H1 (cell line): Measurements from ENCODE around the gene CD248. TPM values are rescaled to one million over a fixed set of nuclear protein-coding genes. Genes with fewer than 3 reads are reported as not detected.

Experiments used
- CTCF ChIA-PET: fragments of 300-600 bp; sonication (Branson Sonifier 250); formaldehyde crosslinking; loops from one replicate; lab custom pipeline; 2021; ENCODE audit not compliant: partially characterized antibody; lab: Charles Lee
- POLR2A ChIA-PET: fragments of 300-600 bp; sonication (Branson Sonifier 250); formaldehyde crosslinking; loops from one replicate; lab custom pipeline; 2021; ENCODE audit warnings: inconsistent platforms; ENCODE audit not compliant: partially characterized antibody; lab: Charles Lee
- DNase-seq, 2 experiments: peaks; one replicate each; pipeline versions ENCODE4 v3.0.0 to v3.0.0-alpha.2; 2010 to 2022; ENCODE audit warnings: low spot score in 2 of 2, low read depth in 1 of 2, mixed read lengths in 1 of 2
- FAIRE-seq: peaks from 2 replicates; lab custom pipeline; 2011; peaks lifted over from hg19 to GRCh38; lab: Jason Lieb, UNC
- H2AFZ ChIP-seq: 2 replicates; pipeline ENCODE4 v1.8.1; 2012; ENCODE audit warnings: low read length, inconsistent platforms
- H2AK5ac ChIP-seq: 2 replicates; pipeline ENCODE4 v1.6.1; 2013; ENCODE audit warnings: low read depth, low read length
- H2BK120ac ChIP-seq: replicated peaks from 2 replicates; pipeline ENCODE3; 2013; ENCODE audit warnings: low read depth, low read length, inconsistent platforms
- H2BK12ac ChIP-seq: 2 replicates; pipeline ENCODE4 v1.6.1; 2013; ENCODE audit warnings: low read depth, low read length
- H2BK15ac ChIP-seq: 2 replicates; pipeline ENCODE4 v1.6.1; 2013; ENCODE audit warnings: low read length
- H2BK20ac ChIP-seq: 2 replicates; pipeline ENCODE4 v1.6.1; 2013; ENCODE audit warnings: low read length
- H2BK5ac ChIP-seq: 2 replicates; pipeline ENCODE4 v1.6.1; 2013; ENCODE audit warnings: low read depth, low read length
- H3K14ac ChIP-seq: 2 replicates; pipeline ENCODE4 v1.6.1; 2013; ENCODE audit warnings: inconsistent platforms; ENCODE audit not compliant: insufficient read length
- H3K18ac ChIP-seq: 2 replicates; pipeline ENCODE4 v1.6.1; 2013; ENCODE audit warnings: low read length; ENCODE audit errors: extremely low read depth
- H3K23ac ChIP-seq: 2 replicates; pipeline ENCODE4 v1.6.1; 2013; ENCODE audit warnings: inconsistent platforms; ENCODE audit not compliant: insufficient read length
- H3K23me2 ChIP-seq: 2 replicates; pipeline ENCODE4 v1.6.1; 2013; ENCODE audit warnings: low read depth, low read length
- H3K27ac ChIP-seq: 2 replicates; pipeline ENCODE4 v1.6.1; 2011; ENCODE audit warnings: low read depth, low read length, inconsistent platforms
- H3K27me3 ChIP-seq, 4 experiments: replicated peaks in 1 of 4; 1 replicate in 1 of 4; 2 replicates in 3 of 4; pipeline versions ENCODE4 v1.6.1 to v1.8.1; 2011 to 2013; ENCODE audit warnings: low read length in 3 of 4, mild to moderate bottlenecking in 3 of 4, inconsistent platforms in 2 of 4, mixed read lengths in 2 of 4, moderate library complexity in 1 of 4; ENCODE audit not compliant: control insufficient read depth in 3 of 4, insufficient read depth in 3 of 4; ENCODE audit errors: extremely low read depth in 1 of 4
- H3K36me3 ChIP-seq, 4 experiments: 2 replicates each; pipeline versions ENCODE4 v1.6.1 to v1.8.1; 2011 to 2013; ENCODE audit warnings: mild to moderate bottlenecking in 4 of 4, low read length in 3 of 4, moderate library complexity in 2 of 4, control low read depth in 1 of 4, inconsistent platforms in 1 of 4; ENCODE audit not compliant: insufficient read depth in 4 of 4, control insufficient read depth in 2 of 4
- H3K4ac ChIP-seq: replicated peaks from 2 replicates; pipeline ENCODE3; 2013; ENCODE audit warnings: low read length, low read depth, mixed read lengths, inconsistent platforms; ENCODE audit not compliant: insufficient read length
- H3K4me1 ChIP-seq, 4 experiments: replicated peaks in 1 of 4; 1 replicate in 1 of 4; 2 replicates in 3 of 4; pipeline versions ENCODE4 v1.6.1 to v1.8.1; 2011 to 2013; ENCODE audit warnings: low read length in 3 of 4, inconsistent platforms in 2 of 4, mixed read lengths in 1 of 4; ENCODE audit not compliant: insufficient read depth in 4 of 4, control insufficient read depth in 3 of 4
- H3K4me2 ChIP-seq, 2 experiments: 2 replicates each; pipeline versions ENCODE4 v1.6.1 to v1.8.1; 2011 to 2013; ENCODE audit warnings: low read depth in 2 of 2, low read length in 2 of 2, control low read depth in 1 of 2, inconsistent platforms in 1 of 2, mild to moderate bottlenecking in 1 of 2; ENCODE audit not compliant: insufficient read depth in 1 of 2
- H3K4me3 ChIP-seq, 4 experiments: fragments of 200-600, 300-600 bp in 1 of 4; sonication (generic), shearing (Covaris generic), sonication (Bioruptor Twin) in 1 of 4; 2 replicates each; pipeline versions ENCODE4 v1.5.1 to v1.8.1; 2011 to 2016; ENCODE audit warnings: low read length in 4 of 4, low read depth in 3 of 4, control low read depth in 2 of 4, inconsistent platforms in 2 of 4, mild to moderate bottlenecking in 2 of 4, mixed read lengths in 1 of 4, moderate library complexity in 1 of 4; ENCODE audit not compliant: insufficient read depth in 2 of 4; ENCODE audit errors: extremely low read depth in 1 of 4
- H3K56ac ChIP-seq: replicated peaks from 2 replicates; pipeline ENCODE3; 2013; ENCODE audit warnings: low read depth, mild to moderate bottlenecking, mixed read lengths, low read length, inconsistent platforms; ENCODE audit not compliant: insufficient read length
- H3K79me1 ChIP-seq: 2 replicates; pipeline ENCODE4 v1.6.1; 2013; ENCODE audit warnings: low read depth, low read length, control low read depth
- H3K79me2 ChIP-seq, 2 experiments: 2 replicates each; pipeline versions ENCODE4 v1.6.1 to v1.8.1; 2012 to 2013; ENCODE audit warnings: low read length in 2 of 2, mild to moderate bottlenecking in 2 of 2, inconsistent platforms in 1 of 2; ENCODE audit not compliant: insufficient read depth in 2 of 2, control insufficient read depth in 1 of 2
- H3K9ac ChIP-seq, 4 experiments: replicated peaks in 1 of 4; 1 replicate in 1 of 4; 2 replicates in 3 of 4; pipeline versions ENCODE4 v1.6.1 to v1.8.1; 2011 to 2013; ENCODE audit warnings: low read depth in 3 of 4, low read length in 3 of 4, control low read depth in 2 of 4, mild to moderate bottlenecking in 2 of 4, moderate library complexity in 2 of 4, inconsistent platforms in 1 of 4; ENCODE audit errors: extremely low read depth in 1 of 4
- H3K9me3 ChIP-seq, 2 experiments: 2 replicates each; pipeline versions ENCODE4 v1.6.1 to v1.8.1; 2012 to 2013; ENCODE audit warnings: mild to moderate bottlenecking in 2 of 2, moderate library complexity in 2 of 2, control low read depth in 1 of 2, inconsistent platforms in 1 of 2, low read depth in 1 of 2, low read length in 1 of 2, mixed read lengths in 1 of 2; ENCODE audit not compliant: insufficient read depth in 2 of 2
- H4K20me1 ChIP-seq, 2 experiments: replicated peaks in 1 of 2; 2 replicates each; pipeline versions ENCODE3 to v1.8.1; 2011 to 2013; ENCODE audit warnings: inconsistent platforms in 2 of 2, low read length in 2 of 2, mild to moderate bottlenecking in 1 of 2; ENCODE audit not compliant: insufficient read depth in 2 of 2, control insufficient read depth in 1 of 2
- H4K5ac ChIP-seq: 2 replicates; pipeline ENCODE4 v1.6.1; 2013; ENCODE audit warnings: low read length, low read depth, mixed read lengths, inconsistent platforms; ENCODE audit not compliant: insufficient read length
- H4K8ac ChIP-seq: 2 replicates; pipeline ENCODE4 v1.8.0; 2013; ENCODE audit warnings: mild to moderate bottlenecking, moderate library complexity, low read length, inconsistent platforms; ENCODE audit not compliant: insufficient read depth; ENCODE audit errors: extremely low read depth
- H4K91ac ChIP-seq: replicated peaks from 2 replicates; pipeline ENCODE3; 2013; ENCODE audit warnings: low read length, mixed read lengths, inconsistent platforms; ENCODE audit not compliant: insufficient read length
- CHD2 ChIP-seq: IDR thresholded peaks from 2 replicates; pipeline ENCODE4 v1.6.1; 2012; ENCODE audit warnings: low read length, improper control_type of control experiment
- EP300 ChIP-seq, 2 experiments: IDR thresholded peaks; 1 replicate in 1 of 2; 2 replicates in 1 of 2; pipeline ENCODE4 v1.6.1; 2011 to 2012; ENCODE audit warnings: low read depth in 2 of 2, low read length in 2 of 2, mild to moderate bottlenecking in 2 of 2, borderline replicate concordance in 1 of 2, inconsistent platforms in 1 of 2, moderate library complexity in 1 of 2
- POLR2A ChIP-seq, 2 experiments: IDR thresholded peaks; 1 replicate in 1 of 2; 2 replicates in 1 of 2; pipeline ENCODE4 v1.6.1; 2011; ENCODE audit warnings: low read depth in 2 of 2, low read length in 2 of 2, mild to moderate bottlenecking in 2 of 2; ENCODE audit errors: control extremely low read depth in 1 of 2
- POLR2AphosphoS5 ChIP-seq: IDR thresholded peaks from 2 replicates; pipeline ENCODE4 v1.6.1; 2011; ENCODE audit warnings: low read depth, low read length
- RNF2 ChIP-seq: fragments of 200-900, 300-1000 bp; sonication (generic); IDR thresholded peaks from 2 replicates; pipeline ENCODE4 v1.7.1; 2016; ENCODE audit warnings: borderline replicate concordance, low read depth, mild to moderate bottlenecking, antibody characterized with exemption, low read length; ENCODE audit not compliant: poor library complexity, severe bottlenecking; ENCODE audit errors: missing control alignments
- SAP30 ChIP-seq: fragments of 300-600 bp; sonication (generic); IDR thresholded peaks from 2 replicates; pipeline ENCODE4 v1.7.1; 2012; ENCODE audit warnings: low read length, moderate library complexity, mild to moderate bottlenecking, inconsistent platforms; ENCODE audit not compliant: insufficient read depth, insufficient replicate concordance
- SIRT6 ChIP-seq: IDR thresholded peaks from one replicate; pipeline ENCODE4 v1.7.1; 2012; ENCODE audit warnings: low read length, inconsistent platforms
- SP1 ChIP-seq: IDR thresholded peaks from 2 replicates; pipeline ENCODE4 v1.6.1; 2011; ENCODE audit warnings: low read depth, low read length
- SP4 ChIP-seq: IDR thresholded peaks from 2 replicates; pipeline ENCODE4 v1.6.1; 2012; ENCODE audit warnings: low read length, inconsistent platforms
- TAF1 ChIP-seq: IDR thresholded peaks from 2 replicates; pipeline ENCODE4 v1.6.1; 2011; ENCODE audit warnings: mild to moderate bottlenecking, low read depth, low read length
- WGBS, 2 experiments: shearing (Covaris generic) in 1 of 2; methylation state at CpG; one replicate each; pipeline versions ENCODE4 v1.1.6 to v1.1.7; 2013 to 2015; ENCODE audit warnings: low lambda C conversion rate in 2 of 2, mixed read lengths in 2 of 2, inconsistent platforms in 1 of 2, low coverage in 1 of 2, missing lambda C conversion rate in 1 of 2; ENCODE audit not compliant: insufficient replicate concordance in 2 of 2, insufficient coverage in 1 of 2, insufficient read length in 1 of 2; ENCODE audit errors: extremely low coverage in 1 of 2, missing lambda C conversion rate in 1 of 2; 5-methylcytosine and 5-hydroxymethylcytosine counted together
- polyA plus RNA-seq, 7 experiments: library from polyadenylated mRNA; depleted of rRNA in 3 of 7; stranded (reverse) in 5 of 7; unstranded in 2 of 7; fragments of >200 nt in 5 of 7; fragments of 200-250 nt in 2 of 7; gene quantifications; 1 replicate in 5 of 7; 2 replicates in 1 of 7; 4 replicates in 1 of 7; pipeline versions ENCODE4 v1.2.1 to v1.2.3, GENCODE V29; 2011 to 2013; ENCODE audit warnings: missing spikeins in 2 of 7, mixed read lengths in 2 of 7
- total RNA-seq: library from RNA; stranded (reverse); fragmentation: NEBNext Ultra II Directional; extraction: Animal tissue kit (Norgen Biotek cat#: 25700); gene quantifications from 2 replicates; pipeline ENCODE4 v1.2.1, GENCODE V29; 2021

The CD248 gene
- total and polyA plus RNA-seq, 2 of the 8 experiments (the other 6 are each of a cell fraction or from before 2014, with no cell fraction given), result 2.7 to 3.9 TPM

DNA sequence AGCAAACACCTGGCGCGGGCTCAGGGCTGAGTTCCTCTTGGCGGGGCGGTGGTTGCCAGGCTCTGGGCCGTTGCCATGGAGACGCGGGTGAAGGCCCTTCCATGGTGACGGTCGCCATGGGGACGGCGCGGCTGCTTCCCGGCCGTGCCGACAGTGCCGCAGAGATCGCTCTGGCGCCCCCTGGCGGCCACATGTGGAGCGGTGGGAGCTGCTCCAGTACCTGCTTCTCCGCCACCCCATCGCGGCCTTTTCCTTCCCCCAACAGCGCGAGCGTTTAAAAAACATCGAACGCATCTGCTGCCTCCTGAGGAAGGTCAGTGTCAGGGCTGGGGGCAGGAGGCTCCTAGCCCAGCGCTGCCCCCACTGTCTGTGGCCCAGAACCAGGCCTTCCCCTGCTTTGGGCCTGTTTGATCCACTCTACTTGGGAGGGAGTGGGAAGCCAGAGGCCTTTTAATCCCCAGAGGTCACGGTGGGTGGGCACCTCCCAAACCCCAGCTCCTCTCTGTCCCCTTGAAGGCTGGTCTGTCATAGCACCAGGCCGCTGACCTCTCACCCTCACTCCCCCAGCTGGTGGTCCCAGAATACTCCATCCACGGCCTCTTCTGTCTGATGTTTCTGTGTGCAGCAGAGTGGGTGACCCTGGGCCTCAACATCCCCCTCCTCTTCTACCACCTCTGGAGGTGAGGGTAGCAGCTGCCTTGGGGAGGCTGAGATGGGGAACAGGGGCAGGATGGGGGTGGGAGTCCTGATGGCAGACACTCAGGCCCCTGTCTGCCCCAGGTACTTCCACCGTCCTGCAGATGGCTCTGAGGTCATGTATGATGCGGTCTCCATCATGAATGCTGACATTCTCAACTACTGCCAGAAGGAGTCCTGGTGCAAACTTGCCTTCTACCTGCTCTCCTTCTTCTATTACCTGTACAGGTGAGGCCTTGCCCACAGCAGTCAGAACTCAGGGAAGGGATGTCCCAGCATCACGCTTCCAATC, 34.1 kb downstream of the CD248 start:
- CTCF ChIA-PET, result interaction anchor here (0.6 to 5.2 kb wide), 26 partner anchors 8 to 1434 kb away, joined by 3 to 48 read pairs (median 4); partner anchors contain the start of genes RAB1B, RIN1 and TMEM151A
- no peak overlapping the region for H3K9ac ChIP-seq
- H2AFZ ChIP-seq, result no peak overlapping the region
- TF ChIP-seq RNF2 (no peak), SP4 (no peak), TAF1 (no peak), SP1 (no peak), POLR2A (IDR thresholded peaks at IDR 0.05; ENCODE audit: control extremely low read depth in 1 of 2, low read depth in 2 of 2, low read length in 2 of 2) (0 out of 3 replicates have a peak, but pooled peaks of 1 of the 2 experiments have one; percentile 28), POLR2AphosphoS5 (no peak; the same call in none of the 2 replicates), SIRT6 (no peak), SAP30 (no peak), CHD2 (peak; percentile 63; the same call in 1 of the 2 replicates), EP300 (IDR thresholded peaks at IDR 0.05; ENCODE audit: borderline replicate concordance in 1 of 2, low read depth in 2 of 2, low read length in 2 of 2) (peak in 1 of 2 experiments; percentile 23; a peak in 2 of 3 replicates)

More for the DNA sequence above, 34.1 kb downstream of the CD248 start:
- H3K4ac ChIP-seq, result no peak overlapping the region
- H4K91ac ChIP-seq, result no peak overlapping the region
- no peak overlapping the region for H3K18ac ChIP-seq
- H4K5ac ChIP-seq, result no peak overlapping the region
- H3K79me1 ChIP-seq, result peaks cover 5% of the 10 kb centered on the region
- peaks cover 0 to 2% (median 0%) of the 10 kb centered on the region in 4 experiments; a peak in 1 of 8 replicates for H3K36me3 ChIP-seq
- H2AK5ac ChIP-seq, result no peak overlapping the region
- no peak overlapping the region for H2BK12ac ChIP-seq
- peaks cover 0 to 1% of the 10 kb centered on the region in 2 experiments; a peak in 1 of 4 replicates for H3K79me2 ChIP-seq
- no peak overlapping the region for H3K56ac ChIP-seq
- peaks cover 0 to 16% (median 13%) of the 10 kb centered on the region in 4 experiments; a peak in 5 of 7 replicates for H3K4me1 ChIP-seq
- no peak overlapping the region for H2BK20ac ChIP-seq
- DNase-seq (peak; percentile 93 to 100), FAIRE-seq (peak; percentile 71)
- WGBS, 2 experiments, result 26% methylated on average over 28 of the region's 35 CpGs; no CpG with 5 or more reads in 1 of the 2 experiments
- no peak overlapping the region; a peak in 2 of 8 replicates for H3K4me3 ChIP-seq
- H2BK120ac ChIP-seq, result no peak overlapping the region
- H3K9me3 ChIP-seq, result no peaks in the 10 kb centered on the region
- no peak overlapping the region for H2BK15ac ChIP-seq
- H3K4me2 ChIP-seq, result peak overlapping the region in 1 of 2 experiments; percentile 47; a peak in 1 of 4 replicates
- no peak overlapping the region for H3K14ac ChIP-seq
- H4K20me1 ChIP-seq, result peaks cover 9 to 26% of the 10 kb centered on the region in 2 experiments
- peaks cover 1% of the 10 kb centered on the region; the same call in 1 of the 2 replicates for H3K23me2 ChIP-seq
- H3K27me3 ChIP-seq, result peaks cover 0 to 4% (median under 1%) of the 10 kb centered on the region in 4 experiments; a peak in 2 of 7 replicates
- H4K8ac ChIP-seq, result no peak overlapping the region
- no peak overlapping the region for H3K23ac ChIP-seq
- POLR2A ChIA-PET, result interaction anchor here (0.7 to 7.9 kb wide), 13 partner anchors 9 to 81 kb away, joined by 3 to 125 read pairs (median 4); partner anchors contain the start of genes B4GAT1, BRMS1, RAB1B and TMEM151A
- no peak overlapping the region; the same call in 1 of the 2 replicates for H3K27ac ChIP-seq
- H2BK5ac ChIP-seq, result no peak overlapping the region
